Hepatocyte (in vitro differentiated cells): ENCODE measurements around the gene CACNA1C. TPM values are rescaled to one million over a fixed set of nuclear protein-coding genes. Genes with fewer than 3 reads are reported as not detected.

Experiments
- DNase-seq: peaks from one replicate; pipeline ENCODE4 v3.0.0-alpha.2; 2016; ENCODE audit warnings: low spot score
- H2AFZ ChIP-seq: fragments of 200-600 bp; sonication (generic); 2 replicates; pipeline ENCODE4 v1.6.0; 2016; ENCODE audit warnings: antibody characterized with exemption, mild to moderate bottlenecking
- H3K27ac ChIP-seq: fragments of 200-600 bp; sonication (generic); 2 replicates; pipeline ENCODE4 v1.5.1; 2016; ENCODE audit warnings: mild to moderate bottlenecking
- H3K27me3 ChIP-seq: fragments of 200-600 bp; sonication (generic); 2 replicates; pipeline ENCODE4 v1.6.1; 2016
- H3K36me3 ChIP-seq: fragments of 200-600 bp; sonication (generic); replicated peaks from 2 replicates; pipeline ENCODE4 v1.5.1; 2016; ENCODE audit warnings: low read depth; ENCODE audit not compliant: insufficient read depth
- H3K4me1 ChIP-seq: fragments of 200-600 bp; sonication (generic); 2 replicates; pipeline ENCODE4 v1.5.1; 2016; ENCODE audit warnings: mild to moderate bottlenecking, moderate library complexity; ENCODE audit not compliant: insufficient read depth
- H3K4me2 ChIP-seq: fragments of 200-600 bp; sonication (generic); 2 replicates; pipeline ENCODE4 v1.6.0; 2016
- H3K4me3 ChIP-seq: fragments of 200-600 bp; sonication (generic); 2 replicates; pipeline ENCODE4 v1.5.1; 2016; ENCODE audit warnings: mild to moderate bottlenecking
- H3K79me2 ChIP-seq: fragments of 200-600 bp; sonication (generic); 2 replicates; pipeline ENCODE4 v1.6.0; 2017; ENCODE audit warnings: mild to moderate bottlenecking
- H3K9me2 ChIP-seq: fragments of 200-600 bp; sonication (generic); replicated peaks from 2 replicates; pipeline ENCODE4 v1.6.0; 2017; ENCODE audit warnings: mild to moderate bottlenecking; ENCODE audit not compliant: insufficient read depth
- H3K9me3 ChIP-seq: fragments of 200-600 bp; sonication (generic); 2 replicates; pipeline ENCODE4 v1.5.1; 2016; ENCODE audit warnings: low read depth, mild to moderate bottlenecking
- H4K20me1 ChIP-seq: fragments of 200-600 bp; sonication (generic); 2 replicates; pipeline ENCODE4 v1.6.0; 2016; ENCODE audit warnings: mild to moderate bottlenecking; ENCODE audit not compliant: insufficient read depth, poor library complexity, severe bottlenecking
- EZH2 ChIP-seq: fragments of 200-600 bp; sonication (generic); IDR thresholded peaks from 2 replicates; pipeline ENCODE4 v1.6.1; 2016; ENCODE audit warnings: antibody characterized with exemption, mild to moderate bottlenecking, borderline replicate concordance
- EZH2phosphoT487 ChIP-seq: fragments of 200-600 bp; sonication (generic); IDR thresholded peaks from one replicate; pipeline ENCODE4 v1.6.1; 2018; ENCODE audit warnings: antibody characterized with exemption, mild to moderate bottlenecking, low read depth, moderate library complexity; ENCODE audit not compliant: unreplicated experiment, severe bottlenecking
- WGBS: methylation state at CpG from one replicate; pipeline ENCODE4 v1.1.6; 2016; ENCODE audit warnings: low lambda C conversion rate; ENCODE audit errors: missing lambda C conversion rate; 5-methylcytosine and 5-hydroxymethylcytosine counted together
- polyA plus RNA-seq: library from polyadenylated mRNA; unstranded; fragments of >200 nt; fragmentation: Nextera tagmentation; extraction: Ambion mirVana; gene quantifications from 2 replicates; pipeline ENCODE4 v1.2.1, GENCODE V29; 2016
- total RNA-seq: library from RNA; depleted of rRNA; stranded (reverse); fragments of >200 nt; gene quantifications from 2 replicates; pipeline ENCODE4 v1.2.3, GENCODE V29; 2014
- TF ChIP-seq, protein P1 (sequence below): fragments of 200-600 bp; sonication (generic); IDR thresholded peaks from 2 replicates; pipeline ENCODE4 v1.5.1; 2016; ENCODE audit warnings: antibody characterized with exemption, mild to moderate bottlenecking; ENCODE audit not compliant: poor library complexity

The CACNA1C gene
- total and polyA plus RNA-seq, 2 experiments from 2014 or later = 3.2 to 4.0 TPM

DNA sequence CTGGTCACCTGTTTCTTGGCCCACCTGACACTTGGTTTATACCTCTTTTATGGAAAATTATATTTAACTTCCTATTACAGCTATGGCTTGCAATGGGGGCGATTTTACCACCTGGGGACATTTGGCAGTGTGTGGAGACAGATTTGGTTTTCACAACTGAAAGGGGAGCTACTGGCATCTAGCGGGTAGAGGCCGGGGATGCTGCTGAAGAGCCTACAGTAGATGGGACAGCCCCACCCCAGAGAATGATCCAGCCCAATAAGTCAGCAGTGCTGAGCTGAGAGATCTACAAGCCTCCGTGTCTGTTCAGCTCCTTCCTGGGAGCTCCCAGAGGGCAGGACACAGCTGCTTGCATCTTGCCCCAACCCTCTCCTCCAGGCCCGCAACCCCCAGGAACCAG, 302.8 kb downstream of the CACNA1C start:
- Histone ChIP-seq H3K36me3 (no peaks in the 10 kb centered on the region), H2AFZ (no peak overlapping the region), H3K4me1 (peaks cover 16% of the 10 kb centered on the region), H3K27ac (no peak overlapping the region), H4K20me1 (no peaks in the 10 kb centered on the region), H3K27me3 (no peaks in the 10 kb centered on the region), H3K4me3 (no peak overlapping the region), H3K9me2 (no peaks in the 10 kb centered on the region), H3K4me2 (no peak overlapping the region), H3K9me3 (no peaks in the 10 kb centered on the region), H3K79me2 (no peaks in the 10 kb centered on the region)
- no peak for DNase-seq
- no peak for TF ChIP-seq EZH2
- no peak for TF ChIP-seq EZH2phosphoT487
- TF ChIP-seq, protein P1, sequence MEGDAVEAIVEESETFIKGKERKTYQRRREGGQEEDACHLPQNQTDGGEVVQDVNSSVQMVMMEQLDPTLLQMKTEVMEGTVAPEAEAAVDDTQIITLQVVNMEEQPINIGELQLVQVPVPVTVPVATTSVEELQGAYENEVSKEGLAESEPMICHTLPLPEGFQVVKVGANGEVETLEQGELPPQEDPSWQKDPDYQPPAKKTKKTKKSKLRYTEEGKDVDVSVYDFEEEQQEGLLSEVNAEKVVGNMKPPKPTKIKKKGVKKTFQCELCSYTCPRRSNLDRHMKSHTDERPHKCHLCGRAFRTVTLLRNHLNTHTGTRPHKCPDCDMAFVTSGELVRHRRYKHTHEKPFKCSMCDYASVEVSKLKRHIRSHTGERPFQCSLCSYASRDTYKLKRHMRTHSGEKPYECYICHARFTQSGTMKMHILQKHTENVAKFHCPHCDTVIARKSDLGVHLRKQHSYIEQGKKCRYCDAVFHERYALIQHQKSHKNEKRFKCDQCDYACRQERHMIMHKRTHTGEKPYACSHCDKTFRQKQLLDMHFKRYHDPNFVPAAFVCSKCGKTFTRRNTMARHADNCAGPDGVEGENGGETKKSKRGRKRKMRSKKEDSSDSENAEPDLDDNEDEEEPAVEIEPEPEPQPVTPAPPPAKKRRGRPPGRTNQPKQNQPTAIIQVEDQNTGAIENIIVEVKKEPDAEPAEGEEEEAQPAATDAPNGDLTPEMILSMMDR = no peak
- WGBS = 87% methylated on average over 5 of the region's 5 CpGs

DNA sequence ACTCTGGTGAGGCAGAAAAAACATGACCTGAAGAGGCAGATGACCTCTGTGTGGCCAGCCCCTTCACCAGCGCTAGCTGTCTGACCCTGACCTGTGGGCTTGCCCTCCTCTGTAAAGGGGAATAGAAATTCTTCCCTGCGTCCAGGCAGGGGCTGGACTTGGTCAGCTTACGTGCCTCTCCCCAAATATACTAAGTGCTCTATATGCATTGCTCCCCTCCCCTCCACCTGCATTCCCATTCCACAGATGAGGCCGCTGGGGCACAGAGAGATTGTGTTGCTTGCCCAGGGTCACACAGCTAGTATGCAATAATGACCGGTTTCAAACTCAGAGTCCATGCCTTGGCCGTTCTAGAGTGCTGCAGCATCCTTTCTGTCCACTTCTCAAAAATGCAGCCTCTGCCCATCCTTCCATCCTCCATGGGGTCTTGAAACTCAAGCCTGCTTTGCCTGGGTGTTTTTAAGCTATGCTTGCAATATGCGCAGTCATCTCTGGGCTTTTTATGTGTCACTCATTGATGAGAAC, 303.9 kb downstream of the CACNA1C start:
- H3K27ac ChIP-seq = no peak overlapping the region
- no peak for DNase-seq
- no peaks in the 10 kb centered on the region for H3K79me2 ChIP-seq
- no peak overlapping the region for H3K4me3 ChIP-seq
- WGBS = 91% methylated on average over 7 of the region's 7 CpGs
- TF ChIP-seq, protein P1 = no peak
- TF ChIP-seq EZH2 (no peak), EZH2phosphoT487 (no peak)
- no peaks in the 10 kb centered on the region for H3K9me2 ChIP-seq
- no peaks in the 10 kb centered on the region for H3K9me3 ChIP-seq
- no peaks in the 10 kb centered on the region for H4K20me1 ChIP-seq
- no peak overlapping the region for H3K4me2 ChIP-seq
- H3K27me3 ChIP-seq = no peaks in the 10 kb centered on the region
- no peaks in the 10 kb centered on the region for H3K36me3 ChIP-seq
- no peak overlapping the region for H2AFZ ChIP-seq
- peaks cover 16% of the 10 kb centered on the region for H3K4me1 ChIP-seq

DNA sequence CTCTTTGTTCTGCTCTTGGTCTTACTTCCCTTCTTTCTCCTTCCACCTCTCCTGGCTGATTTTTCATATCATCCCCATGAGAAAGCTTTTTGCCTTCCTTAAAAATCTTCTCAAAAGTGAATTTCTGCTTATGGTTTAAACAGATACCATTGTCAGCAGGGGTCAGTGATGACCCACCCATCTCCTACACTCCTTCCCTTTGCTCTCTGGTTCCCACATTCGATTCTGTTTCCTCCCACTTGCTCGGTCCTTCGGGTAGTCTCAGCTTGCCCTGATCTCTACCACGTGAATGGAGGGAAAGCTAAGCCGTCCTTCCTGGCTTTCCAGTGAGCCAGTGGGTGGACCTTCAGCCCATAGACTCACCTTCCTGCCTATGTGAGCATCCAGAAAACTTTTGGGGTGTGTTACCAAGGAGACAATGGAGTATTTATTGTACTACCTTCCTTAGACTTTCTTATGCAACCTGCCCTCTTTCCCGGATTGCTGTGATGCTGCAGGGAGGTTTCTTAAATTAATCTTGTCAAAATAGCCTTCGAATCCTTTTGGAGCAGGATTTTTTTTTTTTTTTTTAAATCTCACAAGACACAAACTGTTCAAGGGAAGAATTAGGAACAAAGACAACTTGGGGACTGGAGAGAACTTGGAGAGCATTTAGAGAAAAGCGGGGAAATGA, 306.3 kb downstream of the CACNA1C start:
- WGBS = 77% methylated on average over 8 of the region's 8 CpGs
- no peaks in the 10 kb centered on the region for H3K9me3 ChIP-seq
- H3K27ac ChIP-seq = peak overlapping the region; percentile 18
- DNase-seq = no peak
- no peak overlapping the region for H2AFZ ChIP-seq
- no peaks in the 10 kb centered on the region for H3K36me3 ChIP-seq
- H3K27me3 ChIP-seq = no peaks in the 10 kb centered on the region
- no peak for TF ChIP-seq EZH2
- TF ChIP-seq, protein P1 = peak; percentile 8
- TF ChIP-seq EZH2phosphoT487 = no peak
- peak overlapping the region; percentile 2 for H3K4me2 ChIP-seq
- no peaks in the 10 kb centered on the region for H4K20me1 ChIP-seq
- no peaks in the 10 kb centered on the region for H3K9me2 ChIP-seq
- no peaks in the 10 kb centered on the region for H3K79me2 ChIP-seq
- H3K4me1 ChIP-seq = peaks cover 16% of the 10 kb centered on the region
- H3K4me3 ChIP-seq = no peak overlapping the region
